Kidney epithelial cell (primary cell): ENCODE measurements around the gene NDUFV1. TPM values are rescaled to one million over a fixed set of nuclear protein-coding genes. Genes with fewer than 3 reads are reported as not detected.

Source experiments
- DNase-seq: peaks from one replicate; pipeline ENCODE4 v3.0.0-alpha.2; 2010; ENCODE audit warnings: low read depth
- H3K27me3 ChIP-seq: 2 replicates; pipeline ENCODE4 v1.6.0; 2011; ENCODE audit warnings: low read length; ENCODE audit not compliant: control insufficient read depth, insufficient read depth
- H3K36me3 ChIP-seq: 2 replicates; pipeline ENCODE4 v1.5.1; 2011; ENCODE audit warnings: low read length; ENCODE audit not compliant: control insufficient read depth, insufficient read depth
- H3K4me3 ChIP-seq: 2 replicates; pipeline ENCODE4 v1.5.1; 2011; ENCODE audit warnings: low read depth, mild to moderate bottlenecking, control low read depth, low read length
- CTCF ChIP-seq: IDR thresholded peaks from 2 replicates; pipeline ENCODE4 v1.5.1; 2011; ENCODE audit warnings: mild to moderate bottlenecking, moderate library complexity, low read length, control low read depth, inconsistent platforms; ENCODE audit not compliant: insufficient read depth, poor library complexity, severe bottlenecking
- total RNA-seq: library from RNA; depleted of rRNA; stranded (reverse); fragments of >200 nt; gene quantifications from 2 replicates; pipeline ENCODE4 v1.2.3, GENCODE V29; 2015

Gene NDUFV1
- total RNA-seq, 1 donor from 2014 or later, result 262 TPM

GRCh38 chr11:67577951-67578350 lies 28.8 kb upstream of the NDUFV1 start:
- no peak for TF ChIP-seq CTCF
- no peaks in the 10 kb centered on the region for H3K36me3 ChIP-seq
- H3K27me3 ChIP-seq, result no peaks in the 10 kb centered on the region
- DNase-seq, result no peak
- H3K4me3 ChIP-seq, result no peak overlapping the region

GRCh38 chr11:67581469-67581868 lies 25.3 kb upstream of the NDUFV1 start:
- Histone ChIP-seq H3K4me3 (no peak overlapping the region), H3K36me3 (peaks cover 1% of the 10 kb centered on the region), H3K27me3 (no peaks in the 10 kb centered on the region)
- no peak for TF ChIP-seq CTCF
- DNase-seq, result no peak

GRCh38 chr11:67582011-67582410 lies 24.7 kb upstream of the NDUFV1 start:
- DNase-seq, result no peak
- no peak overlapping the region for H3K4me3 ChIP-seq
- TF ChIP-seq CTCF, result no peak
- H3K27me3 ChIP-seq, result no peaks in the 10 kb centered on the region
- H3K36me3 ChIP-seq, result peaks cover 1% of the 10 kb centered on the region

- peak; percentile 40 for TF ChIP-seq CTCF
- Histone ChIP-seq H3K4me3 (peak within 1 kb of the TSS; percentile 70), H3K27me3 (no peaks in the 10 kb centered on the region), H3K36me3 (peaks cover 1% of the 10 kb centered on the region)
- peak; percentile 60 for DNase-seq
Observed at GRCh38 chr11:67583247-67584204, 23.2 kb upstream of the NDUFV1 start, which contains the start of gene GSTP1. Gene GSTP1, plus strand, starts transcription at chr11:67583812. Its CDS starts 32 bp downstream, at chr11:67583844.

- Histone ChIP-seq H3K36me3 (peaks cover 1% of the 10 kb centered on the region), H3K4me3 (peak overlapping the region; percentile 70), H3K27me3 (no peaks in the 10 kb centered on the region)
- TF ChIP-seq CTCF, result no peak
- DNase-seq, result no peak
Observed at GRCh38 chr11:67584205-67584880, 22.4 kb upstream of the NDUFV1 start.
